CD8-positive, alpha-beta memory T cell (primary cell): Measurements from ENCODE around the gene RNF11. TPM values are rescaled to one million over a fixed set of nuclear protein-coding genes. Genes with fewer than 3 reads are reported as not detected.
"Not testable (repeated sequence)": the region's sequence is repeated elsewhere in the genome, so short reads cannot be mapped to it uniquely, and the experiment has no call there.

ENCODE experiments used
- CTCF ChIA-PET: fragments of 350-600 bp; sonication (Branson Sonifier 250); formaldehyde crosslinking; loops from one replicate; lab custom pipeline; 2021; ENCODE audit warnings: antibody characterized with exemption; lab: Charles Lee
- POLR2A ChIA-PET: fragments of 350-600 bp; sonication (Branson Sonifier 250); formaldehyde crosslinking; loops from one replicate; lab custom pipeline; 2021; ENCODE audit warnings: antibody characterized with exemption; lab: Charles Lee
- DNase-seq, 5 donors: peaks; one replicate each; pipeline versions ENCODE4 v3.0.0 to v3.0.0-alpha.2; 2020 to 2022; ENCODE audit warnings: mixed read lengths in 1 of 5
- H3K27ac ChIP-seq: one replicate; pipeline ENCODE4 v1.7.0; 2013; ENCODE audit warnings: low read depth, mild to moderate bottlenecking, low read length, moderate library complexity
- H3K27me3 ChIP-seq: 2 replicates; pipeline ENCODE4 v1.7.0; 2013; ENCODE audit warnings: low read length, mild to moderate bottlenecking; ENCODE audit not compliant: insufficient read depth, poor library complexity, severe bottlenecking
- H3K36me3 ChIP-seq: 2 replicates; pipeline ENCODE4 v1.7.0; 2013; ENCODE audit warnings: mild to moderate bottlenecking, low read length, moderate library complexity; ENCODE audit not compliant: insufficient read depth
- H3K4me1 ChIP-seq: 2 replicates; pipeline ENCODE4 v1.7.0; 2013; ENCODE audit warnings: mild to moderate bottlenecking, low read length, moderate library complexity; ENCODE audit not compliant: insufficient read depth
- H3K4me3 ChIP-seq: 2 replicates; pipeline ENCODE4 v1.7.0; 2013; ENCODE audit warnings: mild to moderate bottlenecking, low read length
- H3K9me3 ChIP-seq: 2 replicates; pipeline ENCODE4 v1.7.0; 2013; ENCODE audit warnings: mild to moderate bottlenecking, low read length
- H3K27ac Mint-ChIP-seq, 8 donors: one replicate each; pipeline ENCODE4 v1.8.0; 2020 to 2021; ENCODE audit warnings: mixed read lengths in 8 of 8, mild to moderate bottlenecking in 6 of 8, inconsistent platforms in 3 of 8, moderate library complexity in 3 of 8
- H3K27me3 Mint-ChIP-seq, 2 donors: one replicate each; pipeline ENCODE4 v1.8.0; 2020 to 2021; ENCODE audit warnings: mixed read lengths in 2 of 2, mild to moderate bottlenecking in 1 of 2, moderate library complexity in 1 of 2
- H3K36me3 Mint-ChIP-seq, 3 donors: one replicate each; pipeline ENCODE4 v1.8.0; 2020 to 2021; ENCODE audit warnings: mixed read lengths in 3 of 3, inconsistent platforms in 1 of 3, mild to moderate bottlenecking in 1 of 3
- H3K4me1 Mint-ChIP-seq, 3 donors: one replicate each; pipeline ENCODE4 v1.8.0; 2020 to 2021; ENCODE audit warnings: mixed read lengths in 3 of 3, inconsistent platforms in 1 of 3, mild to moderate bottlenecking in 1 of 3
- H3K4me3 Mint-ChIP-seq, 7 donors: one replicate each; pipeline ENCODE4 v1.8.0; 2020 to 2021; ENCODE audit warnings: mixed read lengths in 7 of 7, mild to moderate bottlenecking in 6 of 7, moderate library complexity in 4 of 7, inconsistent platforms in 2 of 7
- H3K9me3 Mint-ChIP-seq, 5 donors: one replicate each; pipeline ENCODE4 v1.8.0; 2020 to 2022; ENCODE audit warnings: mixed read lengths in 5 of 5, mild to moderate bottlenecking in 3 of 5, moderate library complexity in 2 of 5, inconsistent platforms in 1 of 5
- polyA plus RNA-seq: library from polyadenylated mRNA; unstranded; fragments of 300-500 nt; fragmentation: Illumina TruSeq; gene quantifications from one replicate; pipeline ENCODE4 v1.2.3, GENCODE V29; 2021
- total RNA-seq, 2 experiments: library from RNA; stranded (reverse); gene quantifications; one replicate each; pipeline ENCODE4 v1.2.3, GENCODE V29; 2021

The RNF11 gene
- total and polyA plus RNA-seq, 3 experiments from 2014 or later = 31.1 to 40.1 (median 37.4) TPM

GRCh38 chr1:51231120-51231519 lies 5.0 kb upstream of the RNF11 start:
- H3K4me1 ChIP-seq = peaks cover 13% of the 10 kb centered on the region
- no peak for DNase-seq
- Mint-ChIP-seq H3K27me3 (peaks cover 0 to 10% of the 10 kb centered on the region in 2 donors), H3K4me3 (peak overlapping the region in 1 of 7 donors; percentile 72), H3K36me3 (peaks cover 0 to 5% (median 0%) of the 10 kb centered on the region in 3 donors), H3K9me3 (no peaks in the 10 kb centered on the region), H3K4me1 (peaks cover 13 to 15% (median 14%) of the 10 kb centered on the region in 3 donors), H3K27ac (peak overlapping the region in 1 of 8 donors; percentile 68)
- H3K27ac ChIP-seq = no peak overlapping the region
- H3K4me3 ChIP-seq = no peak overlapping the region
- no peaks in the 10 kb centered on the region for H3K27me3 ChIP-seq
- H3K36me3 ChIP-seq = no peaks in the 10 kb centered on the region
- CTCF ChIA-PET = no interaction called here
- H3K9me3 ChIP-seq = no peaks in the 10 kb centered on the region
- POLR2A ChIA-PET = interaction anchor here (0.5 kb wide), 1 partner anchor 257 kb away, joined by 3 read pairs; no protein-coding TSS in a partner anchor

GRCh38 chr1:51231896-51232295 lies 4.2 kb upstream of the RNF11 start:
- peaks cover 13 to 15% (median 14%) of the 10 kb centered on the region in 3 donors for H3K4me1 Mint-ChIP-seq
- no peak overlapping the region for H3K4me3 Mint-ChIP-seq
- CTCF ChIA-PET = no interaction called here
- no peak overlapping the region for H3K4me3 ChIP-seq
- peaks cover 13% of the 10 kb centered on the region for H3K4me1 ChIP-seq
- peaks cover 0 to 5% (median 0%) of the 10 kb centered on the region in 3 donors for H3K36me3 Mint-ChIP-seq
- no peak for DNase-seq
- H3K9me3 ChIP-seq = no peaks in the 10 kb centered on the region
- no peaks in the 10 kb centered on the region for H3K36me3 ChIP-seq
- H3K27me3 ChIP-seq = no peaks in the 10 kb centered on the region
- POLR2A ChIA-PET = no interaction called here
- H3K27ac Mint-ChIP-seq = no peak overlapping the region
- H3K27me3 Mint-ChIP-seq = peaks cover 0 to 8% of the 10 kb centered on the region in 2 donors
- H3K9me3 Mint-ChIP-seq = no peaks in the 10 kb centered on the region
- H3K27ac ChIP-seq = no peak overlapping the region

- Mint-ChIP-seq H3K4me3 (peak overlapping the region in 1 of 7 donors; percentile 23), H3K4me1 (peaks cover 14 to 17% (median 15%) of the 10 kb centered on the region in 3 donors), H3K27ac (peak overlapping the region in 6 of 8 donors; percentile 54 to 99 (median 90))
- H3K4me3 ChIP-seq, CTCF ChIA-PET, H3K27me3 ChIP-seq, H3K9me3 ChIP-seq, H3K36me3 ChIP-seq, H3K27ac ChIP-seq, H3K36me3 Mint-ChIP-seq, H3K9me3 Mint-ChIP-seq, H3K27me3 Mint-ChIP-seq, POLR2A ChIA-PET, DNase-seq: not testable (repeated sequence)
- H3K4me1 ChIP-seq = peaks cover 32% of the 10 kb centered on the region
These were observed 1.8 kb upstream of the RNF11 start for GRCh38 chr1:51234236-51234635.

- Histone ChIP-seq H3K9me3 (no peaks in the 10 kb centered on the region), H3K4me3 (peak overlapping the region; percentile 63), H3K27ac (peak overlapping the region; percentile 91), H3K4me1 (peaks cover 38% of the 10 kb centered on the region), H3K27me3 (no peaks in the 10 kb centered on the region), H3K36me3 (no peaks in the 10 kb centered on the region)
- H3K9me3 Mint-ChIP-seq = no peaks in the 10 kb centered on the region
- H3K27ac Mint-ChIP-seq = peak overlapping the region; percentile 93 to 100 (median 99)
- peaks cover 14 to 23% (median 15%) of the 10 kb centered on the region in 3 donors for H3K4me1 Mint-ChIP-seq
- ChIA-PET POLR2A (interaction anchor here (0.5 kb wide), 1 partner anchor 191 kb away, joined by 3 read pairs; no protein-coding TSS in a partner anchor), CTCF (interaction anchor here (0.5 to 2.0 kb wide), 4 partner anchors 10 to 51 kb away, joined by 3 to 10 read pairs (median 4); no protein-coding TSS in a partner anchor)
- H3K27me3 Mint-ChIP-seq = no peaks in the 10 kb centered on the region
- peaks cover 0 to 5% (median 0%) of the 10 kb centered on the region in 3 donors for H3K36me3 Mint-ChIP-seq
- H3K4me3 Mint-ChIP-seq = peak overlapping the region; percentile 92 to 99 (median 98)
- peak in 2 of 5 donors; percentile 12 to 66 for DNase-seq
These were observed 1.2 kb upstream of the RNF11 start for GRCh38 chr1:51234721-51235425.

GRCh38 chr1:51236531-51237350 lies 668 bp downstream of the RNF11 start:
- Histone ChIP-seq H3K4me1 (peaks cover 56% of the 10 kb centered on the region), H3K27ac (peak overlapping the region; percentile 91), H3K36me3 (no peaks in the 10 kb centered on the region), H3K4me3 (peak overlapping the region; percentile 63), H3K9me3 (no peaks in the 10 kb centered on the region), H3K27me3 (no peaks in the 10 kb centered on the region)
- ChIA-PET CTCF (interaction anchor here (1.7 to 2.0 kb wide), 2 partner anchors 8 to 48 kb away, joined by 5 to 10 read pairs; no protein-coding TSS in a partner anchor), POLR2A (interaction anchor here (1.1 to 1.2 kb wide), 2 partner anchors 266 to 492 kb away, joined by 4 to 5 read pairs; partner anchors contain the start of gene CDKN2C)
- H3K36me3 Mint-ChIP-seq = peaks cover 0 to 5% (median 0%) of the 10 kb centered on the region in 3 donors
- no peak overlapping the region for H3K27ac Mint-ChIP-seq
- H3K4me1 Mint-ChIP-seq = peaks cover 14 to 39% (median 23%) of the 10 kb centered on the region in 3 donors
- H3K4me3 Mint-ChIP-seq = no peak overlapping the region
- no peaks in the 10 kb centered on the region for H3K9me3 Mint-ChIP-seq
- H3K27me3 Mint-ChIP-seq = no peaks in the 10 kb centered on the region
- peak; percentile 31 to 69 (median 41) for DNase-seq

GRCh38 chr1:51237351-51238033 lies 1.4 kb downstream of the RNF11 start:
- Histone ChIP-seq H3K36me3 (no peaks in the 10 kb centered on the region), H3K27ac (peak overlapping the region; percentile 91), H3K4me1 (peaks cover 63% of the 10 kb centered on the region), H3K4me3 (peak overlapping the region; percentile 63), H3K9me3 (no peaks in the 10 kb centered on the region), H3K27me3 (no peaks in the 10 kb centered on the region)
- Mint-ChIP-seq H3K27me3 (no peaks in the 10 kb centered on the region), H3K4me1 (peaks cover 14 to 41% (median 27%) of the 10 kb centered on the region in 3 donors), H3K9me3 (no peaks in the 10 kb centered on the region), H3K4me3 (no peak overlapping the region), H3K36me3 (peaks cover 0 to 5% (median 0%) of the 10 kb centered on the region in 3 donors), H3K27ac (no peak overlapping the region)
- ChIA-PET CTCF (no interaction called here), POLR2A (interaction anchor here (1.1 kb wide), 1 partner anchor 267 kb away, joined by 4 read pairs; the partner anchor contains the start of gene CDKN2C)
- DNase-seq = no peak

- POLR2A ChIA-PET = no interaction called here
- CTCF ChIA-PET = no interaction called here
These were observed 1.9 kb downstream of the RNF11 start for GRCh38 chr1:51238034-51238403.

More at GRCh38 chr1:51238034-51238403, 1.9 kb downstream of the RNF11 start:
- DNase-seq = no peak
- Mint-ChIP-seq H3K4me3 (no peak overlapping the region), H3K27ac (no peak overlapping the region), H3K4me1 (peaks cover 19 to 45% (median 32%) of the 10 kb centered on the region in 3 donors), H3K27me3 (no peaks in the 10 kb centered on the region), H3K9me3 (no peaks in the 10 kb centered on the region), H3K36me3 (peaks cover 0 to 7% (median 2%) of the 10 kb centered on the region in 3 donors)
- peak overlapping the region; percentile 25 for H3K27ac ChIP-seq
- H3K27me3 ChIP-seq = no peaks in the 10 kb centered on the region
- no peaks in the 10 kb centered on the region for H3K9me3 ChIP-seq
- no peaks in the 10 kb centered on the region for H3K36me3 ChIP-seq
- peak overlapping the region; percentile 50 for H3K4me3 ChIP-seq
- H3K4me1 ChIP-seq = peaks cover 66% of the 10 kb centered on the region
